ENCODE results near the gene PIEZO2. TPM values are rescaled to one million over a fixed set of nuclear protein-coding genes. Genes with fewer than 3 reads are reported as not detected.

Gene PIEZO2
- total RNA-seq, 1 donor from 2014 or later = 41.2 TPM

DNA sequence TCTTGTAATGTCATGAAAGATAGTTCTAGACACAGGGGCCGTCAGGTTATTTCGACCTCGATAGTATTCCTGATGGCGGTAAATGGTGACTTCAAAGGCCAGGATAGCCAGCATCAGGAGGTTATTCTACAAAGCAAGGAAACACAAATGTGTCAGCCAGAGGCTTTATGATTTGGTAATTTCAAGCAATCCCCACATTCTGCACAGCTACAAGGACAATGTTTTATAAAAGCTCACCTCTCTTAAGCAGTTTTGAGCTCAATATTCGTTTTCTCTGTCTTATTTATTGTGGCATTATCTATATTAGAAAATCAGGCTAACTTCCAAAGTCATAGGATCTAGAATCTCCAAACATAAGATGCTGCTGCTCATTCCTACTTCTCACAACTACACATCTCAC, 388.4 kb downstream of the PIEZO2 start:
- Histone ChIP-seq H3K9me3 (ENCODE audit: control insufficient read depth in 3 of 3, low read length in 3 of 3) (no peaks in the 10 kb centered on the region), H3K36me3 (ENCODE audit: control insufficient read depth in 3 of 3, insufficient read depth in 3 of 3, low read length in 3 of 3) (no peaks in the 10 kb centered on the region), H3K27me3 (ENCODE audit: control insufficient read depth in 3 of 3, insufficient read depth in 3 of 3, low read length in 3 of 3) (no peaks in the 10 kb centered on the region), H3K27ac (ENCODE audit: low read depth, low read length) (no peak overlapping the region), H3K9ac (ENCODE audit: low read depth in 1 of 3, low read length in 3 of 3) (no peak overlapping the region), H3K4me3 (ENCODE audit: low read length in 3 of 3) (no peak overlapping the region), H3K4me1 (ENCODE audit: control insufficient read depth in 3 of 3, insufficient read depth in 3 of 3, low read length in 3 of 3) (no peaks in the 10 kb centered on the region)

DNA sequence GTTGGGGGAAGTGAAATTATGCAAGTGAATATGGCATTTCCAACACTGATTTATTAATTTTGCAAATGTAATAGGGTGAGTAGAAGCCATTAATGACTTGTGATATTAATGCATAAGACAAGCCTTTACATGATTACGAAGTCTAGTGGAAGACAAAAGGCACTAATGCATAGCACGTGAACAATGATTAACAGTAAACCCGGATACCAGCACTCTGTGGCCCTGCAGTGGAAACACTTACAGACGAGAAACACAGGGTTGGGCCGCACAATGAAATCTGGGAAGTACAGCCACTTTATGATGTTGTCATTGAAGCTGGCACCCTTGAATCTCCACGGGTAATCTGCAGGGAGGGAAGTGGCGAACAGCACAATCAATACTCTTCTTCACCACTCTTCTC, 390.1 kb downstream of the PIEZO2 start:
- Histone ChIP-seq H3K9me3 (ENCODE audit: control insufficient read depth in 3 of 3, low read length in 3 of 3) (no peaks in the 10 kb centered on the region), H3K9ac (ENCODE audit: low read depth in 1 of 3, low read length in 3 of 3) (no peak overlapping the region), H3K27me3 (ENCODE audit: control insufficient read depth in 3 of 3, insufficient read depth in 3 of 3, low read length in 3 of 3) (no peaks in the 10 kb centered on the region), H3K36me3 (ENCODE audit: control insufficient read depth in 3 of 3, insufficient read depth in 3 of 3, low read length in 3 of 3) (no peaks in the 10 kb centered on the region), H3K4me3 (ENCODE audit: low read length in 3 of 3) (no peak overlapping the region), H3K27ac (ENCODE audit: low read depth, low read length) (no peak overlapping the region), H3K4me1 (ENCODE audit: control insufficient read depth in 3 of 3, insufficient read depth in 3 of 3, low read length in 3 of 3) (no peaks in the 10 kb centered on the region)

DNA sequence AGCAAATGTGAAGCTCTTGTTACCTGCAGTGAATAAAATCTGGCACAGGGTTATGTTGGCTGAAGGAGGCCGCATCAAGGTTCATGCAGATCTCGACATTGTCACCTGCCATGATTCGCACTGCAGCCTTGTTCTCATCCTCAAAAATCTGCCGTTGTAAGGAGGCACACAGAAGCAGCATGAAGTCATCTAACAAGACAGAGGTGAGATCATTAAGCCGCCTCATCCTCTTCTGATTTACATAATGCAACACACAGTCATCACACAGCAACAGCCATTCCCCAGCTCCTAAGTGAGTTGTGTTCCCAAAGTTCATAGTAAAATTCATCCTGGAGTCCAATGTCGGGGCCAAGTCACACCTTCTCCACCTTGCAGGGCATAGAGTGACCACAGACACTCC, 391.4 kb downstream of the PIEZO2 start:
- H3K4me1 ChIP-seq (ENCODE audit: control insufficient read depth in 3 of 3, insufficient read depth in 3 of 3, low read length in 3 of 3) = no peaks in the 10 kb centered on the region
- no peak overlapping the region for H3K27ac ChIP-seq (ENCODE audit: low read depth, low read length)
- H3K9me3 ChIP-seq (ENCODE audit: control insufficient read depth in 3 of 3, low read length in 3 of 3) = no peaks in the 10 kb centered on the region
- H3K36me3 ChIP-seq (ENCODE audit: control insufficient read depth in 3 of 3, insufficient read depth in 3 of 3, low read length in 3 of 3) = no peaks in the 10 kb centered on the region
- no peaks in the 10 kb centered on the region for H3K27me3 ChIP-seq (ENCODE audit: control insufficient read depth in 3 of 3, insufficient read depth in 3 of 3, low read length in 3 of 3)
- H3K4me3 ChIP-seq (ENCODE audit: low read length in 3 of 3) = no peak overlapping the region
- H3K9ac ChIP-seq (ENCODE audit: low read depth in 1 of 3, low read length in 3 of 3) = no peak overlapping the region

DNA sequence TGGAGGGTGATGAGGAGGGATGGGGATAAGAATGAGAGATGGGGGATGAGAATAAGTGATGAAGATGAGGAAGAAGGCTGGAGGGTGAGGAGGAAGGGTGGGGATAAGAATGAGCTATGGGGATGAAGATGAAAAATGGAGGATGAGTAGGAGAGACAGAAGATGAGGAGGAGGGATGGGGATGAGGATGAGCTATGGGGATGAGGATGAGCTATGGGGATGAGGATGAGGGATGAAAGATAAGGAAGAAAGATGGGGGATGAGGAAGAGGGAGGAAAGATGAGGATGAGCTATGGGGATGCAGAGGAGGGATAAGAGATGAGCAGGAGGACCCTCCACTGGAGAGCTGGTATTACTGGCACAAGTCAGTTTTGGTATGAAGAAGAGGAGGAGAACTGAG, 392.0 kb downstream of the PIEZO2 start:
- no peak overlapping the region for H3K4me3 ChIP-seq (ENCODE audit: low read length in 3 of 3)
- no peaks in the 10 kb centered on the region for H3K27me3 ChIP-seq (ENCODE audit: control insufficient read depth in 3 of 3, insufficient read depth in 3 of 3, low read length in 3 of 3)
- H3K27ac ChIP-seq (ENCODE audit: low read depth, low read length) = no peak overlapping the region
- H3K9ac ChIP-seq (ENCODE audit: low read depth in 1 of 3, low read length in 3 of 3) = no peak overlapping the region
- H3K36me3 ChIP-seq (ENCODE audit: control insufficient read depth in 3 of 3, insufficient read depth in 3 of 3, low read length in 3 of 3) = no peaks in the 10 kb centered on the region
- no peaks in the 10 kb centered on the region for H3K9me3 ChIP-seq (ENCODE audit: control insufficient read depth in 3 of 3, low read length in 3 of 3)
- H3K4me1 ChIP-seq (ENCODE audit: control insufficient read depth in 3 of 3, insufficient read depth in 3 of 3, low read length in 3 of 3) = no peaks in the 10 kb centered on the region

DNA sequence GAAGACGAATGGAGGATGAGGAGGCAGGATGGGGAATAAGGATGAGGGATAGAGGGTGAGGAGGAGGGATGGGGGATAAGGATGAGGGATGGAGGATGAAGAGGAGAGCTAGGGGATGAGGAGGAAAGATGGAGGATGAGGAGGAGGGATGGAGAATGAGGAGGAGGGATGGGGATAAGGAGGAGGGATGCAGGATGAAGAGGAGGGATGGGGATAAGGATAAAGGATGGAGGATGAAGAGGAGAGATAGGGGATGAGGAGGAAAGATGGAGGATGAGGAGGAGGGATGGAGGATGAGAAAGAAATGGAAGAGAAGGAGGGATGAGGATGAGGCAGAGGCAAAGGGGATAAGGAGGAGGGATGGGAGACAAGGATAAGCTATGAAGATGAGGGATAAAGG, 393.5 kb downstream of the PIEZO2 start:
- Histone ChIP-seq H3K4me3 (ENCODE audit: low read length in 3 of 3) (no peak overlapping the region), H3K27me3 (ENCODE audit: control insufficient read depth in 3 of 3, insufficient read depth in 3 of 3, low read length in 3 of 3) (peaks cover 0 to 3% (median 0%) of the 10 kb centered on the region in 3 donors), H3K4me1 (ENCODE audit: control insufficient read depth in 3 of 3, insufficient read depth in 3 of 3, low read length in 3 of 3) (no peaks in the 10 kb centered on the region), H3K9ac (ENCODE audit: low read depth in 1 of 3, low read length in 3 of 3) (no peak overlapping the region), H3K27ac (ENCODE audit: low read depth, low read length) (no peak overlapping the region), H3K36me3 (ENCODE audit: control insufficient read depth in 3 of 3, insufficient read depth in 3 of 3, low read length in 3 of 3) (no peaks in the 10 kb centered on the region), H3K9me3 (ENCODE audit: control insufficient read depth in 3 of 3, low read length in 3 of 3) (no peaks in the 10 kb centered on the region)

GRCh38 chr18:10754128-10754527, 395.2 kb downstream of the PIEZO2 start:
- H3K9ac ChIP-seq (ENCODE audit: low read depth in 1 of 3, low read length in 3 of 3) = no peak overlapping the region
- H3K36me3 ChIP-seq (ENCODE audit: control insufficient read depth in 3 of 3, insufficient read depth in 3 of 3, low read length in 3 of 3) = no peaks in the 10 kb centered on the region
- H3K4me1 ChIP-seq (ENCODE audit: control insufficient read depth in 3 of 3, insufficient read depth in 3 of 3, low read length in 3 of 3) = no peaks in the 10 kb centered on the region
- peaks cover 0 to 3% (median 0%) of the 10 kb centered on the region in 3 donors for H3K27me3 ChIP-seq (ENCODE audit: control insufficient read depth in 3 of 3, insufficient read depth in 3 of 3, low read length in 3 of 3)
- H3K4me3 ChIP-seq (ENCODE audit: low read length in 3 of 3) = no peak overlapping the region
- H3K27ac ChIP-seq (ENCODE audit: low read depth, low read length) = no peak overlapping the region
- H3K9me3 ChIP-seq (ENCODE audit: control insufficient read depth in 3 of 3, low read length in 3 of 3) = no peaks in the 10 kb centered on the region

DNA sequence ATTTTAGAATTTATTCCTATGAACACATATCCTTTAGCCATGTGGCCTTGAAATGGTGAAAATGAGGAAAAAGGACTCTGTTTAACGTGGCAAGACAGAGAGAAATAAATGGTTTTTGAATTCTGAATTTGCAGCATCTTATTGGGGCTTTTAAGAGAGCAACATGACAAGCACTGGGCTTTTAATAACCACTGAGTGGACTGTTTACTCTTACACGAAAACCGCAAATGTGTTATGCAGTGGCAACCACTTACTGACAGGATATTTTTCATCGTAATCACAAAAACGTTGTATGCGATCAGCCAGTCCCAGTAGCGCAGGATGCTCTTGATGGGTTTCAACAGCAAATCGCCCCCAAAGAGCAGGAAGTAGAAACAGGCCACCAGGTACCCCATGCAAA, 397.0 kb downstream of the PIEZO2 start:
- Histone ChIP-seq H3K27me3 (ENCODE audit: control insufficient read depth in 3 of 3, insufficient read depth in 3 of 3, low read length in 3 of 3) (peaks cover 0 to 3% (median 0%) of the 10 kb centered on the region in 3 donors), H3K36me3 (ENCODE audit: control insufficient read depth in 3 of 3, insufficient read depth in 3 of 3, low read length in 3 of 3) (no peaks in the 10 kb centered on the region), H3K27ac (ENCODE audit: low read depth, low read length) (no peak overlapping the region), H3K9ac (ENCODE audit: low read depth in 1 of 3, low read length in 3 of 3) (no peak overlapping the region), H3K9me3 (ENCODE audit: control insufficient read depth in 3 of 3, low read length in 3 of 3) (no peaks in the 10 kb centered on the region), H3K4me1 (ENCODE audit: control insufficient read depth in 3 of 3, insufficient read depth in 3 of 3, low read length in 3 of 3) (no peaks in the 10 kb centered on the region), H3K4me3 (ENCODE audit: low read length in 3 of 3) (no peak overlapping the region)

- Histone ChIP-seq H3K9ac (ENCODE audit: low read depth in 1 of 3, low read length in 3 of 3) (no peak overlapping the region), H3K36me3 (ENCODE audit: control insufficient read depth in 3 of 3, insufficient read depth in 3 of 3, low read length in 3 of 3) (no peaks in the 10 kb centered on the region), H3K4me3 (ENCODE audit: low read length in 3 of 3) (no peak overlapping the region), H3K9me3 (ENCODE audit: control insufficient read depth in 3 of 3, low read length in 3 of 3) (no peaks in the 10 kb centered on the region), H3K27ac (ENCODE audit: low read depth, low read length) (no peak overlapping the region), H3K27me3 (ENCODE audit: control insufficient read depth in 3 of 3, insufficient read depth in 3 of 3, low read length in 3 of 3) (peaks cover 0 to 3% (median 0%) of the 10 kb centered on the region in 3 donors), H3K4me1 (ENCODE audit: control insufficient read depth in 3 of 3, insufficient read depth in 3 of 3, low read length in 3 of 3) (no peaks in the 10 kb centered on the region)
Observed at GRCh38 chr18:10751653-10752052, 397.7 kb downstream of the PIEZO2 start.

DNA sequence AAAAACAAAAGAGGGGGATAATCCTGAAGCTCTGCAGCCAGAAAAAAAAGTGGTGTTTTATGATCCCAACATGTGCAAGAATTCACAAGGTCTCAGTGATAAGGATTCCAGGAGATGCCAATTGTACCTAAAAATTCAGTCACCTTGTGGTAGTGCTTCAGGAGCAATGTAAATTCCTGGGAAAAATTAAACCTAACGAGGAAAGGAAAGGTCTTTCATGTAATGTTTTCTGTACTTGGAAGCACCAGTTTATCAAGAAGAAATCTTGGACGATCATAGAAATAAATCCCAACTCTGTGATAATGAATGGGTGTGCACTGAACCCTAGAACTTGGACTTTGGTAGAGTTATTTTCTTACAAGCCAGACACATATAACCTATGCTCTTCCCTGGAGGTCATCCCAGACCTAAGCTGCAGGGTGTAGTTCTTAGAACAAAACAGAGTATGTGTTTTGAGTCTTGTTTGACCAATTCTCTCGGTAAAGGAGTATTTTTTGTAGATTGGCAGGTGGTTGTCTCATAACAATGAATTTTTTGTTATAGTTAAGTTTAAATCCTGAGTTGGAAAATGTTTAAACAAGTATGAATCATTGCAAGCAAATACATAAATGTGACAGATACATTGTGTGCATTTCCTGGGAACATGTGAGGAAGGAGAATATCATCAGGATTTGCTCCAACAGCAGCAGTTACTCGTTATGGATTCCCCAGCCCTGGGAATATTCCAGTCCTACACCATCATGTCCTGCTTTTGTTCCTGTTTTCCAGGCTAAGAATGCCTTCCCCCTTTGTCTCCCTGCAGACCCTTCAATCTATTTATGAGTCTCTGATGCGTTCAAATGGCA, 399.0 kb downstream of the PIEZO2 start:
- H3K27ac ChIP-seq (ENCODE audit: low read depth, low read length) = no peak overlapping the region
- H3K36me3 ChIP-seq (ENCODE audit: control insufficient read depth in 3 of 3, insufficient read depth in 3 of 3, low read length in 3 of 3) = no peaks in the 10 kb centered on the region
- no peak overlapping the region for H3K4me3 ChIP-seq (ENCODE audit: low read length in 3 of 3)
- peaks cover 0 to 3% (median 0%) of the 10 kb centered on the region in 3 donors for H3K27me3 ChIP-seq (ENCODE audit: control insufficient read depth in 3 of 3, insufficient read depth in 3 of 3, low read length in 3 of 3)
- H3K9ac ChIP-seq (ENCODE audit: low read depth in 1 of 3, low read length in 3 of 3) = no peak overlapping the region
- no peaks in the 10 kb centered on the region for H3K4me1 ChIP-seq (ENCODE audit: control insufficient read depth in 3 of 3, insufficient read depth in 3 of 3, low read length in 3 of 3)
- no peaks in the 10 kb centered on the region for H3K9me3 ChIP-seq (ENCODE audit: control insufficient read depth in 3 of 3, low read length in 3 of 3)

DNA sequence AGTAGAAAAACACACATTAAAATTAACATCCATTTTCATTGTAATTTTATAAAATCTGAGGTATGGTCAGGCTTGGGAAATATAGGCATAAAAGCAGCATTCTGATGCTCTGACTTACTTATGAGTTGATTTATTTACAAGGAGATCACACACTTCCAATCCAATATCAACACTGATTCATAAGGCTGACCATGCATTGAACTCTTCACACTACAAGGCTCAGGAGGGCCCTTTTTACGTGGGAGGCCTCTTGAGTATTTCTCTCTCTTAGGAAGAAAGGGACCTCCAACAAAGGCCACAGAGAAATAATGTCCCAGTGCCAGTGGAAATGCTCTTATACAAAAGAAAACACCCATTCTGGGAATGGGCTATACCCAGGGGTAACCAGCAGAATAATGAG, 400.7 kb downstream of the PIEZO2 start:
- no peaks in the 10 kb centered on the region for H3K9me3 ChIP-seq (ENCODE audit: control insufficient read depth in 3 of 3, low read length in 3 of 3)
- H3K36me3 ChIP-seq (ENCODE audit: control insufficient read depth in 3 of 3, insufficient read depth in 3 of 3, low read length in 3 of 3) = no peaks in the 10 kb centered on the region
- H3K9ac ChIP-seq (ENCODE audit: low read depth in 1 of 3, low read length in 3 of 3) = no peak overlapping the region
- peaks cover 0 to 3% (median 0%) of the 10 kb centered on the region in 3 donors for H3K27me3 ChIP-seq (ENCODE audit: control insufficient read depth in 3 of 3, insufficient read depth in 3 of 3, low read length in 3 of 3)
- H3K4me3 ChIP-seq (ENCODE audit: low read length in 3 of 3) = no peak overlapping the region
- H3K4me1 ChIP-seq (ENCODE audit: control insufficient read depth in 3 of 3, insufficient read depth in 3 of 3, low read length in 3 of 3) = no peaks in the 10 kb centered on the region
- H3K27ac ChIP-seq (ENCODE audit: low read depth, low read length) = no peak overlapping the region
